Left forelimb (tissue), 1 donor: Measurements from ENCODE around the gene LLGL1.

Source experiments
- DNase-seq: peaks from one replicate; pipeline ENCODE4 v3.0.0-alpha.2; 2018; ENCODE audit warnings: low spot score

The LLGL1 gene

DNA sequence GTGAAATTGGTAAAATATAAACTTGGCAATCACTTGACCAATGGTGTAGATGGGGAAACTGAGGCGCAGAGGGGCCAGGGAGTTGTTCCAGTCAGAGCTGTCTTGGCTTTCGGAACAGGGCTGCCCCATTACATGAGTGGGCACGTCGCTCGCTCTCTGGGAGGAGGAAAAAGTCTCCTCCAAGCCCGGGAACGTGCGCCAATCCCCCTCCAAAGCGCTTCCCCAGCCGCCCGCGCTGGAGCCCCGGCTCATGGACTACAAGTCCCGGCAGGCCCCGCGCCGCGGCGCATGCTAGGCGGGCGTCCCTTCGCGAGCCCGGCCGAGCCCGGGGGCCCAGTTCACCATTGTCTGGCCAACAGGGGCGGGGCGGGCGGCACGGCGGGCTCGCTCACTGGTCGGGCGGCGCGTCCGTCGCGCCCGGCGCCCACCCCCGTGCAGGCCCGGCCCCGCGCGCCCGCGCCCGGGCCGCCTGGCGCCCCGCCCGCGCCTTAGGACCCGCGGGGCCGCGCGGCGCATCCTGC, at the start of gene LLGL1:
LLGL1 (plus strand) TSS at position 515 of the 521 bp plus-strand sequence. CDS start 48 bp downstream, outside the sequence.
- peak; percentile 98 for DNase-seq

DNA sequence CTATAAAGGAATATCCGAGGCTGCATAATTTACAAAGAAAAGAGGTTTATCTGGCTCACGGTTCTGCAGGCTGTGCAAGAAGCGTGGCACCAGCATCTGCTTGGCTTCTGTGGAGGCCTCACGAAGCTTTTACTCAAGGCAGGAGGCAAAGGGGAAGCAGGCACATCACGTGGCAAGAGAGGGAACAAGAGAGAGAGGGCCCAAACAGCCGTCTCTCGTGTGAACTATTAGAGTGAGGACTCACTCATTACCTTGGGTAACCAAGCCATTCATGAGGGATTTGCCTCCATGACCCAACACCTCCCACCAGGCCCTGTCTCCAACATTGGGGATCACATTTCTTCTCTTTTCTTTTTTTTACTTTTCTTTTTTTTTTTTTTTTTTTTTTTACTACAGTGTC, 49.3 kb upstream of the LLGL1 start:
- no peak for DNase-seq

DNA sequence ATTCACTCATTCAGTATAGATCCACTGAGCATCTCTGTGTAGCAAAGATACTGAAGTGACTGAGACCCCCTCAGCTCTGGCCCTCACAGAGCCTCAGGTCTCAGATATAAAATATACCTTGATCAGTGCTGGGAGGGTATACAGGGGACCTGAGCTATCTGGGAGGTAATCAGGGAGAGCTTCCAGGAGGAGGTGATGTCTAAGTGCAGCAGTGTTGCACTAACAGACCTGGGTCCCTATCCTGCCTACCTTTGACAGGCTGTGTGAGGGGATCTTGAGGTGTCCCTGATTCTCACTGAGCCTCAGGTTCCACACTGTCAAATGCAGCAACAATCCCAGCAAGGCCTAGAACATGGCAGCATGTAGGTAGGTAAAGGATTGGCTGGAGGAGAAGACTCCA, 48.3 kb upstream of the LLGL1 start:
- DNase-seq, result no peak

DNA sequence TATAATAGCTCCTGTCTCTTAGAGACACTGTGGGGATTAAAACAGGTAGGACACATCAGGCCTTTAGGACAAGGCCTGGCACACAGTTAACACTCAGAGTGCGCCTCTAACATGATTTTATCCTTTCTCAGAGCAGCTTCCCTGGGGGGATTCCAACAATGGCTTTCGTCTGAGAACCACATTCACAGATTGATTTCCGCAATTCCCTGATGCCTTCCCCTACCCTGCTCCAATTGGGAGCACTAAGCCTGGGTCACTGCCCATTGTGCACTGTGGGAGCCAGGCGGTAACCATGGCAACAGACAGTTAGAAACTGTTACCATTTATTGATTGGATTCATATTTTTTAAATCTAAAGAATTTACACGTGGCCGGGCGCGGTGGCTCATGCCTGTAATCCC, 47.7 kb upstream of the LLGL1 start:
- no peak for DNase-seq

DNA sequence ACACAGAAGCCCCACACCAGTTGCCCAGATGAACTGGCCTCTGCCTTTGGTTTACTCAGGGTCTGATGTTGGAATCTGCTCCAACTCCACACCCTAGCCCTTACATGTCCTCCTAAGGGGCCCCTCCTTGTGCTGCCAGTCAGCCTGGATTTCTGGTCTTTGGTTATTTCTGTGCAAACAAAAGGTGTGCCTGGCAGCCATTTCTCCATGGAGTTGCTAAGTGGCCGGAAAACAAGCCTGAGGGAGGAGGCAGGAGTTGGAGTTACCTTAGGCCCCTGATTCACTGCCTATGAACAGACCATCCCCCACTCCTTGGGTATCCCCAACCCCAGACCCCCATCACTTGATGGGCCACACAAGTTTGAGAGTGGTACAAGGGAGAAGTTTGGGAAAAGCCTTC, 46.2 kb upstream of the LLGL1 start:
- no peak for DNase-seq

DNA sequence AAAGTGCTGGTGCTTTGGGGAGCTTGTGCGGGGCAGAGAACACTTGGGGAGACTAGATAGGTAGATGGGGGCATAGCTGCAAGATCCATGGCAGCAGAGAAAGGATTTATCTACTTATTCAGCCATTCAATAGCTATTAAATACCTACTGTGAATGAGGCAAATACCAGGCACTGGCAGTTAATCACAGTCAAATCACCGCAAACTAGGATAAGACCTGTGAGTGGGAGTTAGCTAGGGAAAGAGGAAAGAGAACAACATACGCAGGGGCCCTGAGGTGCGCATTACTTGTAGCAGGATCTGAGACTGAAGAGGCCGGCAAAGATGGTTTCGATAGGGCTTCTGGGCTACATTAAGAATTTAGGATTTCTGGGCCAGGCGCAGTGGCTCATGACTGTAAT, 45.6 kb upstream of the LLGL1 start:
- DNase-seq, result no peak

DNA sequence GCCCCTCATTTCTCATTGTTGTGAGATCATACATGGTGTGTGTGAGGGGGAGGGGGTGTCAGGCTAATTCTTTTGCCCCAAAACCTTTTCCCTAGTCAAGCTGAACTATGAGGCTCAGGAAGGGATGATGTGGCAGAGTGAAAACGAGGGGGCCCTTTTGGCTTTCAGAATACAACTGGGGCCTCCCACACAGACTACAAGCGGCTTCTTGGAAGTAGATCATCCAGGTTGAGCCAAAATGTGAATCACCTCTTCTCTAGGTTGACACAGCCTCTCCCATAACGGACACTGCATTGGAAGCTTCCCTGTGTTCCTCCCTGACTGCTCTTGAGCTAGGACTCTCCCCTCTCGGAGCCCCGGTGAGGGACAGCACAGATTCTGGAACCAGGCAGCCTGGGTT, 44.1 kb upstream of the LLGL1 start:
- no peak for DNase-seq

DNA sequence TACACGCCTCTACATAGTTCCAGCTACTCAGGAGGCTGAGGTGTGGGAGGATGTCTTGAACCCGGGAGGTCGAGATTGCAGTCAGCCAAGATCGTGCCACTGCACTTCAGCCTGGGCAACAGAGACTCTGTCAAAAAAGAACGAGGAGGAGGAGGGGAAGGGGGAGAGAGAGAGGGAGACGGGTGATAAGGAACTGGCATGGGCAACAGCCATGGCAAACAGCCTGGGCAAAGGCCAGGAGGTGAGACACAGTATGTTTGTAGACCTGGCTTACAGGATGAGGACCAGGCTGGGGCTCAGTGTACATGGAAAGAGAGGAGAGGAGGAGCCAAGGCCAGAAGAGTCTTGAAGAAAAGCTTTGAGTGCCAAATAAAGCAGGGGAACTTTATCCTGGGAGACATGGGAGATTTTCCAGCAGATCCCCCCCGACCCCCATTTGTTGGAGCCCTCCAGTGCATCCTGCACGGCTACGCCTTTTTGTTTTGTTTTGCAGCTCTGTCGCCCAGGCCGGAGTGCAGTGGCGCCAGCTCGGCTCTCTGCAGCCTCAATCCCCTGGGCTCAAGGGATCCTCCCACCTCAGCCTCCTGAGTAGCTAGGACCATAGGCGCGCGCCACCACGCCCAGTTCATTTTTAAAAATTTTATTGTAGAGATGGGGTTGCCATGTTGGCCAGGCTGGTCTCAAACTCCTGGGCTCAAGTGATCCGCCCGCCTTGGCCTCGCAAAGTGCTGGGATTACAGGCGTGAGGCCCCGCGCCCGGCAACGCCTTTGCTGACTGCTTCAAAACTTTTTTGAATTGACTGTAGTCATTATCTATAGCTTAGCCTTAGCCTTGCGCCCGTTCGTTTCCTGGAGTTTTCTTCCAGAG, 43.1 kb upstream of the LLGL1 start:
- DNase-seq, result no peak

DNA sequence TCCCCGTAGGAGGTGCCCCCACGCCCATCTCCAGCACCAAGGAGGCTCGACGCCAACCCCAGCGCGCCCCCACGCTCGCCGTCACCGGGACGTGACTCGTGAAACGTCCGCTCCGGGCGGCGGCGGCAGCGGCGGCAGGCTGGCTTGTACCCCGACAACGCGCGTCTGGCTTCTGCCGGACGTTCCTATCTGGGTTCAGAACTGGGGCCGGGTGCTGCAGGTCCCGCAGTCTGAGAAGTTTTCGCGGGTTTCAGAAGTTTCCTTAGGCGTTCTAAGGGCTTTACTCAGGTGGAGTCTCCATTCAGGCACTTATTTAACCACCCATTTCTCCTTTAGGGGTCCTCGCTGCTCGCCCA, 42.5 kb upstream of the LLGL1 start:
- DNase-seq, result peak; percentile 94

DNA sequence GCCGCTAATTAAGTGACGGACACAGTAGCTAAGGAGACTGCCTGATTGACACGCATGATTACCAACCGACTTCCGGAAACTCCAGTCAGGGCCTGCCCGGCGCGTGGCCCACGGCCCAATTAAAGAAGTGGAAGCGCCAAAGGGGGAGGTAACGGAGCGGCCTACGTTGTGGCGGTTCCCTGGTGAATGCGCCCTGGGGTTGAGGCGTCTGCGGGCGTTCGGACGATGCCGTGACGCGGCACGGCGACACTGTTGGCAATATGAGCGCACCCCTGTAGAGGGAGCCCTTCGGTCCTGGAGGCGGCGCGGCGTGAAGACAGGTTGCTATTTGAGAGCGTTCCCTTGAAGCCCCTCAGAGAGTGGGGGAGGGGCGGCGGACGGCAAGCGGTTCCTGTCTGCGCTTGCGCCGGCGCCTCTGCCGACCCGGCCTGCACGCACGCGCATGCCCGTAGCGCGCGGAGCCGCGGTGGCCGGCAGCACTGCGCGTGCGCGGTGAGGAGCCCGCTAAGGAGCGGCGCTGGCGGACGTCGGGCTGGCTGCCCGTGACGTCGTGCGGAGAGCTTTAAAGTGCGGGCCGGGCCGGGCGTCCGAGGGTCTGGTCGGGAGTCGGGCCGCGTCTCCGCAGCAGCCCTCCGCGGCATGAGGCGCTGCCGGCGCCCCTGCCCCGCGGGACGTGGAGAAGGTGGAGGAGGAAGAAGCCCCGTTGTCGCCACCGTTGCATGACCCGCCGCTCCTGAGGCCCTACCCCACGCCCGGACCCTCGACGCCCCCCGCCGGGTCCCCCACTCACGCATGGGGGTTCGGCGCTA, 41.9 kb upstream of the LLGL1 start, which contains the start of gene ALKBH5:
ALKBH5 (plus strand) TSS at position 495 of the 809 bp plus-strand sequence. CDS start 416 bp downstream, outside the sequence.
- DNase-seq, result peak; percentile 99

DNA sequence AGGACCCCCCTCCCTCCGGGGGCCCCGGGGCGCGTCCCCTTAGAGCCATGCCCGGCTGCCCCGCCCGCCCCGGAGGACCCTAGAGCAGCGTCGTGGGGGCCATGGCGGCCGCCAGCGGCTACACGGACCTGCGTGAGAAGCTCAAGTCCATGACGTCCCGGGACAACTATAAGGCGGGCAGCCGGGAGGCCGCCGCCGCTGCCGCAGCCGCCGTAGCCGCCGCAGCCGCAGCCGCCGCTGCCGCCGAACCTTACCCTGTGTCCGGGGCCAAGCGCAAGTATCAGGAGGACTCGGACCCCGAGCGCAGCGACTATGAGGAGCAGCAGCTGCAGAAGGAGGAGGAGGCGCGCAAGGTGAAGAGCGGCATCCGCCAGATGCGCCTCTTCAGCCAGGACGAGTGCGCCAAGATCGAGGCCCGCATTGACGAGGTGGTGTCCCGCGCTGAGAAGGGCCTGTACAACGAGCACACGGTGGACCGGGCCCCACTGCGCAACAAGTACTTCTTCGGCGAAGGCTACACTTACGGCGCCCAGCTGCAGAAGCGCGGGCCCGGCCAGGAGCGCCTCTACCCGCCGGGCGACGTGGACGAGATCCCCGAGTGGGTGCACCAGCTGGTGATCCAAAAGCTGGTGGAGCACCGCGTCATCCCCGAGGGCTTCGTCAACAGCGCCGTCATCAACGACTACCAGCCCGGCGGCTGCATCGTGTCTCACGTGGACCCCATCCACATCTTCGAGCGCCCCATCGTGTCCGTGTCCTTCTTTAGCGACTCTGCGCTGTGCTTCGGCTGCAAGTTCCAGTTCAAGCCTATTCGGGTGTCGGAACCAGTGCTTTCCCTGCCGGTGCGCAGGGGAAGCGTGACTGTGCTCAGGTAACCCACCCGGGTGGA, 41.0 kb upstream of the LLGL1 start:
- DNase-seq, result no peak

DNA sequence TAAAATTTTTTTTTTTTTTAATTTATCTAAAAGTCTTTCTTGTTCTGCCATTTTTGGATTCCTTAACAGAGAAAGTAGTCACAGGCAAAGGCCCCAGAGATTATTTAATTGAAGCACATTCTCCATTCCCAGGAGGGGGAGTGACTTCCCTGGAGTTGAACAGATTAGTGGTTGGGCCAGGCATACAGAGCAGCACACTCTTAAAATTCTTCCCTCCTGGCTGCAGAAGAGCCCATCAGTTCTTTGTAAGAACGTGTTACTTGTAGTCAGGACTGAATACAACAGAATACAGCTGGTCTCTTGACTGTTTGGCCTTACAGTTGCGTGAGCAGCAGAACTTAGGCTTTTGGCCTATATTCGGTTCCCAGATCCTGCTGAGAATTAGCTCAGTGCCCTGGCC, 40.0 kb upstream of the LLGL1 start:
- DNase-seq, result no peak

DNA sequence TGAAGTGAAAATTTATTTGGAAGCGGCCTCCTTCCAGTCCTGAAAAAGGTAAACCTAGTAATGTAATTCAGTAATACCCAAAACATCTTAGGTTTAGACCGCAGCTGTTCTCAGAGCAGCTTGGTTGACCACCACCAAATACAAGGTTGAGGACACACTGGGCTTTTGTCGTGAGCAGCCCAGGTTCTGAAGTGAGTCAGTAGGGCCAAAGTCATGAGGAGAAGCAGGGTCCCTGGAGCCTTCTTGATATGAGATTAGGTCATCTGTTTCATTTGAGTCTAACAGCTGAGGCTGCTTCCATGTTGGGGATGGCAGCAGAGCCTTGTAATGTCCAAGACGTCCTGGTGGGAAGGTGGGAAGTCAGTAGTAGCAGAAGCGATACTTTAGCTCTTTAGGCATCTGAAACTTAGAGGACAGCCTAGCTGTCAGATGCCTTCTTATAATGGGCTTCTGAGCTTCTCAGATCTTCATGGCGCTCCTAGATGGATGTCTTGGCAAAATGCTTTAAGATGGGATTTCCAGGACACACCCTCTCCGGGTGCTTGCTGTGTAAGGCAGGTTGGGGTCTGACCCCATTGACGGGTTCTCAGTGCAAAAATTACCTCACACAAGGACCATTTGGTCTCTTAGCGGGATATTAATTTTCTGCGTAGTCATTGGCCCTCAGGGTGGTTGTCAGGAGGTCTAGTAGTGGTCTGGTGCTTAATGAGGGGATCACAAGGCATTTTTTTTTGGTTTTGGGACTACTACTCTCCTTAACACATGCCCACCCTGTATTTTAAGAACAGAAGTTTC, 39.4 kb upstream of the LLGL1 start:
- no peak for DNase-seq

DNA sequence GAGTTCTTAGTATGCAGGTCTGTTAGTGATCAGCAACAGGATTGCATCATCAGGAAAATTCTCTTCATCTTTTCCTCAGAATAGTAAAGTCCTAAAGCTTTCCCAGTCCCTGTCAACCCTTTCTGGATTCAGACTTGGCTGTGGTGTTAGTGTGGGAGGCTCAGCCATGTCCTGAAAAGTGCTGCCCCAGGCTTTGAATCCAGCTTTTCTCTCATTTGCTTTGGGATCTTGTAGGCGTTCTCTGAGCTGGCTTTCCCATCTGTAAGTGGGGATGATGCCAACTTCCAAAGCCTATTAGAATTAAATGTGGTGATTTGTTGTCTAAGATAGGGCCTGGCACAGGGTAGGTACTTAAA, 38.8 kb upstream of the LLGL1 start:
- DNase-seq, result no peak

DNA sequence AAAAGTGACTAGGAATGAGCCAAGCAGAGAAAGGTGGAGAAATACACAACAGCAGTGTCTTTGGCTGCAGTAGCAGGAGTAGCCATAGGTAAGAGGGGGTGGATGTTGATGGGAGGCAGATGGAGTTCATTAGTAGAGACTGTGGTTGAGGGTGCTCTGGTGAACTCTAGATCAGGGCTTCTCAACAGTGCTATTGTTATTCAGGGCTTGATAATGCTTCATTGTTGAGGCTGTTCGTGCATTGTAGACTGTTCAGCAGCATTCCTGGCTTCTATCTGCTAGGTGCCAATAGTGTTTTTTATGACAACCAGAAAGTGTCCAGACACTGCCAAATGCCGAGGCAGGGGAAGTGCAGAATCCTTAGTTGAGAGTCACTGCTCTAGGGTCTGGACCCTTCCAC, 38.2 kb upstream of the LLGL1 start:
- no peak for DNase-seq

DNA sequence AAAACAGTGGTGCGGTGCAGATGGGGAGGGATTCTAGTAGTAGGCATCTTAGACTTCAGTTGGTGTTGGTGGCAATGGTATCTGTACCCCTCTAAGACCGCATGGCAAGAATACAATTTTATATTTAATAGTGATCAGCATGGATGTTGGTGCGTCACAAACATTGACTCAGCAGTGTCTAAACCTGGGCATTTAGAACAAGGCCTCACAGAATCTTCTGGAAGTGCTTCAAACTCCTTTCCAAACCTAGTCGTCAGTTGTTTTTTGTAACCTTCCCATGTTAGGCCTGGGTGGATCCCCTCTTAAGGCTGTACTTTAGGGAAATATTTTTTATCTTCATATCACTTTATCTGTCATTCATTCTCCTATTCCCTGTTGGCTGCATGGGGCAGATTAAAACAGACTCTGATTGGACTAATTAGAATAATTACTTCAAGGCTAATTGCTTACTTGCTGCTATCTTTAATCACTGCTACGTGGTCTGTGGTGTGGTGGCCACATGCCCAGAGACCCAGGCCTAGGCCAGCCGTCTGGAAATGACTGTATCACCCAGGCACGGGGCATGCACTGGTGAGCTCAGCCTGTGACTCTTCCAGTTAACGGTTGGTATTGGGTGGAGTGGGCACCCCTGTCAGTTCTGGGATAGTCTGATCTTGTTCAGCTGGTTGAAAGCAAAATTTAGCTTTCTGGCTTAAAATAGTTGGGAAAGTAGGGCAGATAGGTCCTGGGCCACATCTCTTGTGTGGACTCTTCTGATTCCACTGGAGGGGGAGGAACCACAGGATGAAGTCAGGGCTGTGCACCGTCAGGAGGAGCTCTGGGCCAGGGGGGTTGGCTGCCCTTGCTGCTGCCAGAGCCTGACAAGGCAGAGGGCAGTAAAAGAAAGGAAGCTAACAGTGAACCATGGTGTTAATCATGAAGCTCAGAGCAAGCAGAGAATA, 37.3 kb upstream of the LLGL1 start:
- DNase-seq, result no peak

DNA sequence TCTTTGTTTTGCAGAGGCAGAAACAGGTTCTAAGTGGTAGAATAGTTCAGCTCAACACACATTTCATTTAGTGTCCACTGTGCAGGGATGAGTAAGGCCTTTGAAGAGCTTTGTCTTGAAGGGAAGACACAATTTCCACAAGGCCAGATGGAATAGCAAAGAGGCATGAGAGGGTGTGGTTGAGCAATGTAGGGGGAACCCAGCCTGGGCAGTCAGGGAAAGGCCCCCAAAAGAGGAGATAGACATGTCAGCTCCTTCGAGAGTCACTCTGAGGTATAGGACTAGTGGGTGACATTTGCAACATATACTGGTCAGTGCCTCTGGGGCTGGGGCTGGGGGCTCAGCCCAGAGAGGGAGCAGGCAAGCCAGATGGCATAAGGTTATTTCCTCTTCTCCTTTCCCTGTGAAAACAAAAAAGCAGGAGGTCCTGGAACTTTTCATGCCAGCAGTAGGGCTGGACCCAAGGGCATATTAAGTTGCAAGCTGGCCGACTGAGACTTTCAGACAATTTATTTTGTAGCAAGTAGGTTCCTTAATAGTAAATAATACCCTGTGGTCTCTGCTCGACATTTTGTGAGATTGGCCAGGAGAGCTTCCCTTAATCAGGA, 34.7 kb upstream of the LLGL1 start:
- no peak for DNase-seq

DNA sequence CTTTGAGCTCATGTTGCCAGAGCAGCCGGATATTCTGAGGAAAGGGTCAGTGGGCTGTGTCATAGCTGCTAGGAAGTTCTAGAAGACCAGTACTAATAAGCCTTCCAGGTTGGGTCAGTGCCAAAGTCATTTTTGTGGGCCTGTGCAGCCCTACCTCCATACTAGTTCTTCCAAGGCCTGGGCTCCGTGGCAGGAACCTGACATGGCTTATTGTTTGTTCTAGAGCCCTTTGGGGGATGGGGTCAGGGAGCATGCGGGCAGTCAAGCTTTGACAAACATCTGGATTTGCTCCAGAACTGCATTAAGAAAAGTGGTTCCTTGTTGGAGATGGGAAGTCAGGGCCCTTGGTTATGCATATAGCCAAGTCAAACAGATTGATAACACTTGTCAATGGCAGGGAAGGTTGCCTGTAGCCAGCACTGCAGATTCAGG, 34.2 kb upstream of the LLGL1 start:
- DNase-seq, result no peak

DNA sequence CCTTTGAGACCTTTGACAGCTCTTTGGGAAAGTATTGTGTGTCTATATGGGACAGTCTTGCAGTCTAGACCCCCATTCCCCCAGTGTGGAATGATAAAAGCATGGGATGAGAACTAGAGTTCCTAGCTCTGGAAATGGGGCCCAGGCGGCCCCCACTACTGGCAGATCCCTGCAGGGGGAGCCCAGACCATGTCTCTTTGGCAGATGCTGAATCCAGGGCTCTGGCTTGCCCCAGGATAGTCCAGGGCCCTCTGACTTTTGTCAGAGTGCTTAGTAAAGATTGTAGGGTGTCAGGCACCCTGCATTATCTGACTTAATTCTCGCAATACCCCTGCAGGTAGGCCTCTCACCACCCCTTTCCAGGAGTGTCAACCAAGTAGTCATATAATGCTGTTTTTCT, 33.5 kb upstream of the LLGL1 start:
- DNase-seq, result no peak

DNA sequence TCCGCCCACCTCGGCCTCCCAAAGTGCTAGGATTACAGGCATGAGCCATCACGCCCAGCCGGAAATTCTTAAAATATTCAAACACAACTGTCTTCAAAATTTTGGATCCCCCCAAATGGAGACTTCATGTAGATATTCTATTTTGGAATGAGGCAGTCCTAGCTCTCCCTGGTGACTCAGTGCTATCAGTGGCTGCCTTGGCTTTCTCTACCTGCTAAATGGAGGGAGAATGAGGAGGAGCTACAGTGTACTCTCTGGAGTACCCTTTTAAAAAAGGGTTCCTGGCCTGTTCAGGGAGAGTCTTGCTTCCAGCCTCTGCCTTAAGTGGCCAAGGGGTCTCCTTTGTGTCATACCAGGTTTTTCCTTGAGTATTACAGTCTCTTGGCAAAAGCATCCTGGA, 31.0 kb upstream of the LLGL1 start:
- no peak for DNase-seq
